Limb (tissue), 2 donors: ENCODE results near the gene PHLDA1.

Experiments
- DNase-seq, 2 donors: peaks; one replicate each; pipeline ENCODE4 v3.0.0-alpha.2; 2016; ENCODE audit errors: extremely low spot score in 2 of 2

The PHLDA1 gene

DNA sequence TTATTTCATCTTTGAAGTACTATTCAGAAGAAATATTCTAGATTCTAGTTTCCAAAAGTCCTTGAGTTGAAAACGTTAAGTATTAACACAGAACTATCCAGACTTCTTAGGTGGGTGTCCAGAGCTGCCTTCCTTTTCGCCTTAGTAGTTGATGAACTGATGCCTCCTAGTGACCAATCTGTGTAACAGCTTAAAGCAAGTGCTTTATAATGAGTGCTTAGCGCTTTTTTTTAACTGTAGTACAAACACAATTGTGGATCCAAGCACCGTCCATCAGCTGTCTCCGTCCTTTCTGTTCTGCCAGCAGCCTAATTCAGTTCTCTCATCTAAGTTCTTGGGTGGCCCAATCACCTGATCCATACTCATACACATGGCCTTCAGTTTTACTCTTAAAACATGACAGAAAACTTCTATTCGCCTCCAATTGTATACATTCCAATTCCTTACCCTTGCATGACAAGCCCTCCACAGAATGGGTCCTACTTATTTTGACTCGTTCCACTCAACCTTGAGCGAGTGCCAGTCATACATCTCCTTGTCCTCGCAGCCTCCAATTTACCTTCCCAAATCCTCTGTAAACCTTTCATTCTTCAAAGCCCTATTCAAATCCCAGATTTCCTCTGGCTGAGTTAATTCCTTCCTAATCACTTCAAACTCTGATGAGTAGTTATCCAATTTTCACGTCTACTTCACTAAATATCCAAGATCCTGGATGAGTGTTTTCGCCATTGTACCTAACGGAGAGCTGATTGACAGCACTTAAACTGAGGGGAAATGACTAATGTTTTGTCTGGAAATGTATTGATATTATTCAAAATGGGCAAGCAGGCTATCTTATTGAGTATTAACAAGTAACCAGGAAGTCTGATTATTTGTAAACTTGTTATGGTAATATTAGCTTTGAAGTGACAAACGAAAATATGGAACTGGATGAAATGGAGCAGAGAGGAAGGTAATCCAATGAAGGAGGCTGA is 5.8 kb upstream of the PHLDA1 start:
- peak in 1 of 2 donors; percentile 93 for DNase-seq

DNA sequence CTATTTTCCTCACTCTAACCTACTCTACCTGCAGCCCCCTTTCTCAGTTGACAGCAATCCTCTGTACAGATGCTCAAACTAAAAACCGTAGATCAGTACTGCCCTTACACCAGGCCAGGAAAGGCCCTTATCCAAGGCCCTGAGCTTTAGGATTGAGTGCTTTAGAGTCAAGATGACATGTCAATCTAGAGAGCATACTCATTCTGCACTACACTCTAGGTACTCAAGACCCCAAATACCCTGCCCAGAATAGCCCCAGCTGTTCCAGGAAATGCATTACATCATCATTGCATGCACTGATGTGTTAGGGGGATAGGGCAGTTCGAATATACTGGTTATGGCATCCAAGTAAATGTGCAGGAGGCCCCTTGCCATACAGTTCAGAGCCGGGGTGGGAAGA is 3.5 kb upstream of the PHLDA1 start:
- DNase-seq = no peak

DNA sequence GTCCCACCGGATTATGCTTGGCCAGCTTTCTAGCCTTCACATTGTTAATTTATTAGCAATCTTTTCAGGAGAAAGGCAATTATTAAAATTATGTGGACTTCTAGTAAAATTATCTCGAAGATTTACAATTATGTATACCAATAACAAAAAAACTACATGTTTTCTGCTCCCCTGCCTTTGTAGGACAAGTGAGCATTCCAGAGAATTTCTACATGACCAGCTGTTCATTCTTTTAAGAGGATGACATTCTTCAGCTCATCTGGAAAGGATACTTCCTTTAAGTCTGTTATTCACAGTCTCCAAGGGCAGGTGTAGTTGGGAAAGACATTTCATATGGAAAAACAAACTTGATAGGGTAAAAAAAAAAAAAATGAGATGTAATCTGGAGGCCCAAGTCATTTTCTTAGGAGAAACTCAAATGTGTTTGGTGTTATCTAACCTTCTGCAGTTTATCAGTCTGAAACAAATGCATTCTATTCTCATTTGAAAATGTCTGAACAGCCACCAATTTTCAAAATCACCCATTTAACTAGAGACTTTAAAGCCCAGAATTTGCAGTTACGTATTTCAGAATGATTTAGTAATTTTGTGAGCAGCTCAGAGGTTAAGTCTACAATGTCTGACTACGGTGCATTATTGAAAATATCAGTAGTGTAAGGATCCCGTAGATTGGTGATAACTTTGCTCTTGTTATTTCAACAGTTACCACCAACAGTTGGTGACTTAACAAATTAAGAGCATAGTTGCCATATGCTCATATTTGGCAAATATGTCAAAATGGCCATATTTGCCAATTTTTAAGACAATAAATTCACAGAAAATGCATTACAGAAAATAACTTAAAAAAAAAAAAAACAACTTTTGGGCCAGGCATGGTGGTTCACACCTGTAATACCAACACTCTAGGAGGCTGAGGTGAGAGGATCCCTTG is 1.8 kb upstream of the PHLDA1 start:
- DNase-seq = no peak

DNA sequence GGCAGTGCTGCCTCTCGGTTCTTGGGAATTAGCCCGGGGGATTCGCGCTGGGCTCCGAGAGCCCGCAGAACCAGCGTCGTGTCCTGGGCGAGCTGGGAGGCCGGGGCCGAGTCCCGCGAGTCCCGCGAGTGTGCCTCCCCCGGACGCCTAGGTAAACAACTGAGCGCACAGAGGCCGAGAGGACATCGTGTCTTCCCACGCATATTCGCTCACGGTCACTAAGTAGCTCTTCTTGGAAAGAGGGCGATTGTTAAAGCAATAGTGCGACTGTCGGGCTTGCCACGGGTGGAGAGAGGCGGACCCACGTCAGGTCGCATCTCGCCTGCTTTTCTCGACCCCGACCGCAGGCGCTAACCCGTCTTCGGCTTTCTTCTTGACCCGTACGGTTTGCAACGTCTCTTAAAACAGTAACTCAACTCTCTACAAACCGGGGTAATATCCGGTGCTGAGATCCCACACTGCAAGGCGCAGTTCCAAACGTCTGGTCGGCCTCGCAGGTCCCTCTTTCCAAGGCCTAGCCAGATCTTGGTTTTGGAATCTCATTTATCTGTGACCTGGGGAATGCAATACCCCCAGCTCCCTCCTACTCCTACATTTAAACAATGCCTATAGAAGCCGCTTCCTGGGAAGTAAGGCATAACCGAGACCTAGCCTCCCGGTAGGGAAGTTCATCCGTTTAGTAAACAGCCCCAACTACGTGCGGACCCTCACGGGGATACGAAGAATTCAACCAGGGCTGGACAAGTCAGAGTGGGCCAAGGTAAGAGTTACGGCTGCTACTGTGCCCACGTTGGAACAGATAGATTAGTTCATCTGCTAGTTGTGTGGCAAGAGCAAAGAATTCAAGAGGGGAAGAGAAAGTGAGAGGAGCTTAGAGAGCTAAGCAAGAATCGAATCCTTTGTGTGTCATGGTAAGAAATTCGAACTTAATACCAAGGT is 736 bp upstream of the PHLDA1 start:
- DNase-seq = peak; percentile 54 to 60

DNA sequence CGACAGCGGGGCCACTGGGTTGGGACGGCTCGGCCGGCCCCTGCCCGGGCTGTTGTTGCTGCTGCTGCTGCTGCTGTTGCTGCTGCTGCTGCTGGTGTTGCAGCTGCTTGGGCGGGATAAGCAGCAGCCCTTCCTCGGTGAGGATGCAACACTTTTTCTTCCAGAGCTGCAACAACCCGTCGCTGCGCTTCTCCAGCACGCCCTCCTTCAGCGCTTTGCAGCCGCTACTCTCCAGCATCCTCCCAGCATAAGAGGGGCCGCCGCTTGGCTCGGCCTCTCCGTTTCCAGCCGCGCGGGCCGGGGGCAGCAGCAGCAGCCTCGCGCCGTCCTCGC is 529 bp downstream of the PHLDA1 start:
- DNase-seq = no peak

DNA sequence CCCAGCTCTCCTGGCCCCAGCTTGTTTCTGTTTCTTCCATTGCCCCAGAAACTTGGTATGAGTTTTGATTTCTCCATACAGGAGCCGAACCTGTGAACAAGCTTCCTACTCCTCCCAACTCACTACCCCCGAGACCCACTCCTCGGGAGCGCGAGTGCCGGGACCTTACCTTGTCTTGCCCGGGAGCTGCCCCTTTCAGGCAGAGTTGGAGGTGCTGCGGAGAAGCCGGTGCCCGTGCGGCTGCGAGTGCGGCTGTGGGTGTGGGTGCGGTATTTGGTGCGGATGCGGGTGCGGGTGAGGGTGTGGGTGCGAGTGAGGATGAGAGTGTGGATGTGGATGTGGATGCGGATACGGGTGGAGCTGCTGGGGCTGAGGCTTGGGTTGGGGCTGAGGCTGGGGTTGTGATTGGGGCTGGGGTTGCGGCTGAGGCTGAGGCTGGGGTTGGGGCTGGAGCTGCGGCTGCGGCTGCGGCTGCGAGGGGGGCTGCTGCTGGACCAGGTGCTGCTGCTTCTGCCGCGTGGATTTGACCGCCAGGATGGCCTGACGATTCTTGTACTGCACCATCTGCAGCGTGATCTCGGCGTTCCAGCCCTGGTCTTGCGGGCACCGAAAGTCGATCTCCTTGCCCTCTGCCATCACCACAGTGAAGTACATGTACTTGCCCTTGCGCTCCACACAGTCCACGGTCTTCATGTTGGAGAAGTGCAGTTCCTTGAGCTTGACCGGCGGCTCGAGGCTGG is 1.1 kb downstream of the PHLDA1 start:
- peak in 1 of 2 donors; percentile 71 for DNase-seq

DNA sequence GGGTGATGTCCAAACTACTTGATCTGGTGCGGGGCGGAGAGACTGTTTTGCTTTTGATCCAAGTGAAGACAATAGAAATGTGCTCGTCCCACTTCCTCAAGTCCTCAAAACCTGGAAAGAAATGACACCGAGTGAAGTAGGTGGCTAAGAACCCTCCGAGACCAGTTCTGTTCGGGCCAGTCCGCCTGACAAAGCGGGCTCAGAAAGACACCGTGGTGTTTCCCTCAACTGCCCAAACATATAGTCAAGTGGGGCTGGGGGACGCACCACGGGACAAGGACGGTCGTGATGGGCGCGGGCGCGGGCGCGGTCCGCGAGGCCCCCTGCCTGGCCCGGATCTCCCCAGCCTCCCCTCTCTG is 1.6 kb downstream of the PHLDA1 start:
- DNase-seq = peak in 1 of 2 donors; percentile 69

DNA sequence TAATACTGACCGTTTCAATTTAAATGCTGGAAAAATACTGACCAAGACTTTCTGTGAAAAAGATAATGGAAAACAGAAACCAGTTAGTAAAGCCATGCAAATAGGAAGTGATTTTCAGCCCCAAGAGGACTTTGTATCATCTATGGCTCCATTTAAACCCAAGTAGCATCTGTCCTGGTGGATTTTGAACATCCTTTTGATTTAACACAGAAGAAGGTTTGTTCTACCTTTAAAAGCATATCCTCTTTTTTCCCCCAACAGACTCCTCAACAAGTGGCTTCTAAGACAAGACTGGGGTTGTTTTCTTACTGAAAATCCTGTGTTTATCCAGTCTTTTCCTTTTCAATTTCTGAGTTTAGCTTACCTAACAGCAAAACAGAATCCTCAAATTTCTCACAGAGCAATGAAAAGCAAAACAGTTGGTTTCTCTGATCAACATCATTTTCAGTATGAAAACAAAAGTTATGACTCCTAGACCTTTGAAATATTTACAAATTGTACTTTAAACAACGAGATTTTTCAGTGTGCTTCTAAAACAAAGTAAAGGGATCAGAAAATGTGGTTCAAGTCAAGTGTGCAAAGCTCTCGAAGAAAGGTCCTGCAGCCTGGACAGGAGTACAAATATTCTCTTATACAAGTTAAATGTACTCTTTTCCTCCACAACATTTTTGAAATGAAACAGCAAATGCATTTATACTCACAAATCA is 2.9 kb downstream of the PHLDA1 start:
- no peak for DNase-seq

DNA sequence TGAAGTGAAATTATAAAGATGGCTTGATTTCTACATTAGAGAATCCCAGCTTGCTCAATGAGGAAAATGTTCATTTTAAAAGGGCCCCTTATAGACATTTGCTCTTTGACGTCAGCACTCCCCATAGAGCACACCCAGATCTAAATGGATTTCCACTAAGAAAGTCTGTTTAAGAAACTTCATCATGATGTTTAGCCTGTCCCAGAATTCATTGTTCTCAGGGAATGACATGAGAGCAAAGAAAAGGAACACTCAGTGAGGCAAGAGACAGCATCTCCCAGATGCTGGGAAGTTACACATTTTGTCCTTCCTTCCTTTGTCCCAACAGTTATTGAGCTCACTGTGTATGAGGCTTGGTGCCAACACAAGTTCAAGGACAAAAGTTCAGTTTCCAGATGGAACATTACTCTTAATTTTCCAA is 4.9 kb downstream of the PHLDA1 start:
- DNase-seq = no peak

DNA sequence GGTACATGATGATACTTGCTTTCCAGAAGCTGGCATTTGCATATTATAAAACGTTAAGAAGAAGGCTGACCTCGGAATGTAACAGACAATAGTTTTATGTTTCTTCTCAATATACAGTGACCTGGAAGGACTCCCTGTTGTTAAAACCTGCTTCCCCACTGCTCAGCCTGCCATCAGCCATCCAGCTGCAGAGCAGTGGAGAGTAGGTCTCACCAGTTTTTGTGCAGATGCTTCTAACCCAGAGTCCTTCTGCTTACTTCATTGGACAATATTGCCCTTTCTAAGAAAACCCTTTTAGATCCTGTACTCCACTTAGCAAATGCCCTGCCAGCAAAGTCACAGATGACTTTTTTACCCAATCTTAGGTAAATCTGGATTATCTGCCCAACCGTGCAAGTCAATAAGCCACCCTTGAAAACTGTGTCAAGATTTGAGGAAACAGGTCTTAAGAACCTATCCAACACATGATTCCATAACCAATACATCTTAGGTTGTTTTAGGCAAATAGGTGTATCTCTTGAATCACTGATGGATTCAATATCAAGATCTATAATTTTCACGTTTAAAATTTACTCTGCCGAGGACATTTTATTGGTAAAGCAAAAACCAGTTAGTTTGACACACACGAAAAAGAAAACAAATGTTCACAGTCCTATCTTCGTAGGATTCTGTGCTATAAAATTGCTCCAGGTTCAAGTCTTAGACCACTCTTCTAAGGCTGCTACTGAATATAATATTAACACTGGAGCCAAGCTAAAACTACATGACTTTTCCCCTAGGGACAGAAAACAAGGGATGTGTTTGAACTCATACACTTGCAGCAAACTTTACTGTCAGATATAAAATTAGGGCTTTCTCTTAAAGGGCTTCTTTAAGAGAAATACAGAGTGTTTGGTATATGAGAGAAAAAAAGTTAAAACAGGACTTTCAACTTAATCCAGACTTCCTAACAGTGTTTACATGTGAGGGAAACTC is 5.7 kb downstream of the PHLDA1 start:
- DNase-seq = no peak

DNA sequence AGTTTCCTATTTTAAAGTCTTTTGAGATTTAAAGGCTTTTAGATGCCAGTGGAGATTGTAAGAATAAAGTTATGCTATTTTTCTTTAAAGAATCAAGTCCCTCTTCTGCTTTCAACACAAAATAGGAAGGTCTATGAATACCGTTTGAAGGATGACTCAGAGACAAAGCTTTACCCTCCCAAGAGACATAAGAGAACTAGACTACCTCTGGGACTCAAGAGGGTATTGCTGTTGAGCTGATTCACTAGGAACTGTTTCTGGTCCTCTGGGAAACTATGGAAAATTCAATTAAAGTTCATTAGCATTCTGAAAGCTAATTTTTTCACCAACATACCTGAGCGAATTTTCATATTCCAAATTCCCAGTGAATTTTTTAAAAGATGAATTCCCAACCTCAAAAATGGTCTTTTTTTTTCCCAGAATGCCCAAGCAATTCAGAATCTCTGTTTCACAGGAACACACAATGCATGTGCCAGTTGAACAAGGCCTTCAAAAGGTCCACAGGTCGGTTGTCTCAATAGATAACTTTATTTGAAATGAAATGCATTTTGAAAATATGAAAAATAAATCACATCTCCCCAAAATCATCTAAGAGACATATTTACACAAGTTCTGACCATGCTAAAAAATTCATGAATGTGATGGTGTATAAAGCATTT is 6.5 kb downstream of the PHLDA1 start:
- no peak for DNase-seq

DNA sequence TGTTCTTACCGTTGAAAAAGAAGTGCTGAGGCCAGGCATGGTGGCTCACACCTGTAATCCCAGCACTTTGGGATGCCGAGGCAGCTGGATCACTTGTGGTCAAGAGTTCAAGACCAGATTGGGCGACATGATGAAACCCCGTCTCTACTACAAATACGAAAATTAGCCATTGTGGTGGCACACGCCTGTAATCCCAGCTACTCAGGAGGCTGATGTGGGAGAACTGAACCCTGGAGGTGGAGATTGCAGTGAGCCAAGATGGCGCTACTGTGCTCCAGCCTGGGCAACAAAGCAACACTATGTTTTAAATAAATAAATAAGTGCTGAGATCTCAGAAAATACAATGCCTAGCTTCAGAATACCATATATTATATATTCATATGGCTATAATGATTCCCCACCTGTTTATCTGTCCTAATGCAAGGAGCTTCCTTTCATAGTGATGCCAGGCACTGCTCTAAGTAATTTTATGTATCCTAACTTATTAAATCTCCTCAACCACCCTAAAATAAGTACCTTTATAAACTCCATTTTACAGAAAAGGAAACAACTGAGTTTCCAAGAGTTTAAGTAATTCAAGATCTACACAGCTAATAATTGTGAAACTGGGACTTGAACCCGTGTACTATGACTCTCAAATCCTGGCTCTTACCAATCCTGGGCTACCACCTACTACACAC is 7.3 kb downstream of the PHLDA1 start:
- no peak for DNase-seq

DNA sequence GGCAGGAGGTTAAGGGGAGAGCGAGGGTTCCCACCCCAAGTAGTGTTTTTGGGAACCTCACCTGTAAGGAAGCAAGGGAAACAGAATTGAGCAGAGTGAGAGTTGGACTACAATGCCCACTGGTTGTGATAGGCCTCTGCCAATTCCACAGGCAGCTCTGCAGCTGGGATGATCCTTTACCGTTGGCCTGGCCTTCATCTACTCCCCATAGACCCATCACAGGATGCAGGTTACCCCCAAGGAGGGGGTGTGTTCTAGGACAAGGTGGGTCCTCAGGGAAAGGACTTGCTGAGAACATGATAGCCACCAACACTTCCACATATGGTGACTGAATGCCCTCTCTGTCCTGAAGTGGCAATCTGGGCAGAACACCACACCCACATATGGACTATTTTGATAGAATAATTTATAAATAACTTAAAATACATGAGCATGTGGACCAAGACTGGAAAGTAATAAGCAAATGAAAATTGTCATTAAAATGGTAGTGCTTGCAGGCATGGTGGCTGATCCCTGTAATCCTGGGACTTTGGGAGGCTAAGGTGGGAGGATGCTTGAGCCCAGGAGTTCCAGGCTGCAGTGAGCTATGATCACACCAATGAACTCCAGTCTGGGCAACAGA is 8.4 kb downstream of the PHLDA1 start:
- DNase-seq = no peak

DNA sequence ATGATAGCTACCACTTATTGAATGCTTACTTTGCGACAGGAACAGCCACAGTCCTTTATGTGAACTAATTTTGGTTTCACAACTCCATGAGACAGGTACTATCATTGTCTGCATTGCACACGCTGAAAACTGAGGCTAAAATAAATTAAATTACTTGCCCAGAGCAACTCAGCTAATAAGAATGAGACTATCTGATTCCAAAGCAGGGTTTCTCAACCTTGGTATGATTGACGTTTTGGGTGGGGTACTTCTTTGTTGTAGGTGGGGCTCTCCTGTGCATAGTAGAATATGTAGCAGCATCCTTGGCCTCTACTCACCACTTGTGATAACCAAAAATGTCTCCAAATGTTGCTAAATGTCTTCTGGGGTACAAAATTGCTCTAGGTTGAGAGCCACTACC is 9.1 kb downstream of the PHLDA1 start:
- no peak for DNase-seq

DNA sequence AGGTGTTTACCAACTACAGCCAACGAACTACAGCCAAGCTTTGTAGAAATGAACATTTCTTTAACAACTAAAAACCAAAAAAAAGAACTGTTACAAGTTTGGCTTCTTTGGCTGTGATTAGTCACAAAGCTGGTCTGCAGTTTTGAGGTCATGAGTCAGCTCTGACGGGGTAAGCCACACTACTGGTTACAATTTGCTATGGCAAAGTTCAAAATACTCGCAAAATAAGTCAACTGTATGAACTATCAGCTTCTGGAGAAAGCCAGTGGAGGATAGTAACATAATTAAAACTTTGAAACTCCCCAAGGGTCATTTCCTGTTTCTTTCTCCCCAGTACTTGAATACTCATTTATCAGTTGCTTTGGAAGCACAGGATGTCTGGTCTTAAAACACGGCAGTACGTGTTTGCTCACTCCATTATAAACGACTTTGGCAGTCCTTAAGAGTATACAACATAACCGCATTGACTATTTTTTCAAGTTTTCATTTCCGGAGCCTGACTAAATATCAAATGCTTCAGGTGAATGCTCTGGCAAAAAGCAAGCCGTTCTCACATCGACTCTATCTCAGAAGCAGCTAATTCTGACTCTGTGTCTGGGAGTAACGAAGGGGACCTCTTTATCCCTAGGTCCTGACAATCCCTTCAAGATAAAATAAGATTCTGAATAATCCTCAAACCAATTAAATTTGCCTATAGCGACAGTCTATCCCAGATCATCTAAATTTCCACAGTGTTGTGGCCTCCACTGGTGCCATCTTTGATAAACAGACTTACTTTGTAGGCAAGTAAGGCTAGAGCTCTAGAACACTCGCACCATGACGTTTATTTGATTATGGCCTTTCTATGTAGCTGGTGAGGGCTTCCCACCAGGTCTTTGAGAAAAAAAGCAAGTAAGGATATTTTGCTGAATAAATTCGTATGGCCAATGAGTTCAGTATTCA is 10.6 kb downstream of the PHLDA1 start:
- no peak for DNase-seq

DNA sequence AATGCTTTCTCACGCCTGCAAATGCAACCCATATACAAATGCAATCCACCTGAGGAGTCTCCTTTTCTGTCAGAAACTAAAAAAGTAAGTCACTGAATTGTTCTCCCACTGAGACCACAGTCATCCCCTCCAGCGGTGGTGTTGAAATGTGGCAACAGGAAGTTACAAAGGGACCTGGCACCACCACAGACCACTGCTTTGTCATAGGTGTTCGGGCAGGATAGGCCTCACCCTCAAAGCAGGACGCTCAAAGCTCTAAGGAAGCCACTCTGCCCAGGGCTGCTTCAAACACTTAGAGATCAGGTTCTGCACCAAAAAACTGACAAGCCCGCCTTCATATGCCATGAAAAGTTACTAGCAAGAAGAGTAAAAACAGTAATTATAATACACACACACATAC is 11.3 kb downstream of the PHLDA1 start:
- DNase-seq = no peak
